Hematopoietic multipotent progenitor cell (in vitro differentiated cells): Measurements from ENCODE around the gene ZNF366. TPM values are rescaled to one million over a fixed set of nuclear protein-coding genes. Genes with fewer than 3 reads are reported as not detected.

Source experiments
- DNase-seq, 3 donors: peaks; one replicate each; pipeline ENCODE4 v3.0.0-alpha.2; 2011 to 2015; ENCODE audit warnings: low read depth in 2 of 3, low spot score in 2 of 3
- total RNA-seq: library from RNA; depleted of rRNA; stranded (reverse); fragments of >200 nt; gene quantifications from one replicate; pipeline ENCODE4 v1.2.3, GENCODE V29; 2012

ZNF366 gene
- total RNA-seq, 1 donor: under 0.01 TPM

GRCh38 chr5:72445969-72446368, 61.2 kb downstream of the ZNF366 start:
- DNase-seq: no peak

GRCh38 chr5:72443883-72444282, 63.3 kb downstream of the ZNF366 start:
- DNase-seq: no peak

- DNase-seq: no peak
Observed at GRCh38 chr5:72441862-72442540, 65.2 kb downstream of the ZNF366 start.

- DNase-seq: no peak
Observed at GRCh38 chr5:72441094-72441723, 66.0 kb downstream of the ZNF366 start.

GRCh38 chr5:72440207-72440638, 67.0 kb downstream of the ZNF366 start:
- DNase-seq: no peak

- DNase-seq: no peak
Observed at GRCh38 chr5:72439192-72439591, 68.0 kb downstream of the ZNF366 start.

GRCh38 chr5:72438141-72438540, 69.1 kb downstream of the ZNF366 start:
- no peak for DNase-seq

- DNase-seq: no peak
Observed at GRCh38 chr5:72436796-72437471, 70.3 kb downstream of the ZNF366 start.

GRCh38 chr5:72434781-72435437, 72.3 kb downstream of the ZNF366 start:
- DNase-seq: no peak

GRCh38 chr5:72434056-72434780, 73.0 kb downstream of the ZNF366 start:
- DNase-seq: no peak

- no peak for DNase-seq
Observed at GRCh38 chr5:72433522-72433921, 73.7 kb downstream of the ZNF366 start.

- no peak for DNase-seq
Observed at GRCh38 chr5:72428669-72429068, 78.5 kb downstream of the ZNF366 start.

- no peak for DNase-seq
Observed at GRCh38 chr5:72427488-72428437, 79.4 kb downstream of the ZNF366 start.

GRCh38 chr5:72427016-72427415, 80.2 kb downstream of the ZNF366 start:
- no peak for DNase-seq

GRCh38 chr5:72426019-72426418, 81.2 kb downstream of the ZNF366 start:
- no peak for DNase-seq

GRCh38 chr5:72418271-72418670, 88.9 kb downstream of the ZNF366 start:
- no peak for DNase-seq

GRCh38 chr5:72417333-72418062, 89.7 kb downstream of the ZNF366 start:
- no peak for DNase-seq

GRCh38 chr5:72415616-72416325, 91.4 kb downstream of the ZNF366 start:
- DNase-seq: no peak
